Sigmoid colon (tissue), 7 donors: Measurements from ENCODE around the gene RAB3D. TPM values are rescaled to one million over a fixed set of nuclear protein-coding genes. Genes with fewer than 3 reads are reported as not detected.
"Not testable (repeated sequence)": the region's sequence is repeated elsewhere in the genome, so short reads cannot be mapped to it uniquely, and the experiment has no call there.

Source experiments
- DNase-seq: peaks from one replicate; pipeline ENCODE4 v3.0.0-alpha.2; 2019
- H3K27ac ChIP-seq, 4 donors: fragments of 200-600 bp; sonication (generic); one replicate each; pipeline ENCODE4 v1.5.1; 2016 to 2019; ENCODE audit warnings: mild to moderate bottlenecking in 1 of 4
- H3K27me3 ChIP-seq, 3 donors: fragments of 200-600 bp; sonication (generic); one replicate each; pipeline ENCODE4 v1.5.1; 2019; ENCODE audit warnings: mild to moderate bottlenecking in 1 of 3
- H3K36me3 ChIP-seq, 4 donors: fragments of 200-600 bp; sonication (generic); one replicate each; pipeline ENCODE4 v1.5.1; 2016 to 2019
- H3K4me1 ChIP-seq, 4 donors: fragments of 200-600 bp; sonication (generic); one replicate each; pipeline ENCODE4 v1.5.1; 2017 to 2019
- H3K4me3 ChIP-seq, 4 donors: fragments of 200-600 bp; sonication (generic); one replicate each; pipeline ENCODE4 v1.5.1; 2017 to 2019; ENCODE audit warnings: mild to moderate bottlenecking in 2 of 4, moderate library complexity in 1 of 4
- H3K9me3 ChIP-seq, 4 donors: fragments of 200-600 bp in 3 of 4; sonication (generic) in 3 of 4; one replicate each; pipeline versions ENCODE4 v1.5.1 to v1.6.1; 2013 to 2019
- CTCF ChIP-seq, 4 experiments: fragments of 450-650 bp in 3 of 4; fragments of 200-600 bp in 1 of 4; IDR thresholded peaks; one replicate each; pipeline ENCODE4 v1.5.1; 2016 to 2019; ENCODE audit warnings: antibody characterized with exemption in 4 of 4, mild to moderate bottlenecking in 3 of 4, moderate library complexity in 2 of 4
- EP300 ChIP-seq, 4 donors: sonication (generic); formaldehyde crosslinking; IDR thresholded peaks; one replicate each; pipeline ENCODE4 v1.6.1; 2017; ENCODE audit warnings: antibody characterized with exemption in 4 of 4
- POLR2A ChIP-seq, 2 donors: fragments of 450-650 bp; IDR thresholded peaks; one replicate each; pipeline ENCODE4 v1.6.1; 2016; ENCODE audit warnings: antibody characterized with exemption in 2 of 2, mild to moderate bottlenecking in 2 of 2, moderate library complexity in 2 of 2
- POLR2AphosphoS5 ChIP-seq, 4 donors: sonication (generic); formaldehyde crosslinking; IDR thresholded peaks; one replicate each; pipeline ENCODE4 v1.6.1; 2017; ENCODE audit warnings: antibody characterized with exemption in 4 of 4
- WGBS, 2 donors: extraction: QIAGEN DNeasy Blood & Tissue Kit; methylation state at CpG; one replicate each; pipeline ENCODE4 v1.1.7; 2013; 5-methylcytosine and 5-hydroxymethylcytosine counted together
- intact Hi-C: fragments of 100-400 bp; cut with DNase I; formaldehyde crosslinking; loops from one replicate; pipeline ENCODE4 v1.15.1; 2023
- polyA plus RNA-seq, 3 donors: library from polyadenylated mRNA; stranded (reverse); fragments of 200-250 nt; gene quantifications; one replicate each; pipeline ENCODE4 v1.2.3, GENCODE V29; 2013
- total RNA-seq, 4 donors: library from RNA; depleted of rRNA; stranded (reverse); fragments of >200 nt; gene quantifications; one replicate each; pipeline ENCODE4 v1.1.0, GENCODE V29; 2016
- donor health status: healthy with polysubstance abuse.
- donor health status: Bipolar disorder and iron deficiency.
- donor health status: healthy.

RAB3D gene
- total and polyA plus RNA-seq, 7 donors: 6.6 to 27.7 (median 16.0) TPM

- H3K27ac ChIP-seq: peak overlapping the region; percentile 84 to 94 (median 92)
- no peaks in the 10 kb centered on the region for H3K27me3 ChIP-seq
- peaks cover 0 to 34% (median 30%) of the 10 kb centered on the region in 4 donors for H3K4me1 ChIP-seq
- DNase-seq: no peak
- 76% methylated on average over 7 of the region's 7 CpGs for WGBS, 2 donors
- H3K36me3 ChIP-seq: peaks cover 0 to 4% (median 2%) of the 10 kb centered on the region in 4 donors
- TF ChIP-seq EP300 (IDR thresholded peaks at IDR 0.05) (no peak), POLR2A (IDR thresholded peaks at IDR 0.05) (no peak), POLR2AphosphoS5 (IDR thresholded peaks at IDR 0.05) (no peak), CTCF (IDR thresholded peaks at IDR 0.05) (no peak)
- no peak overlapping the region for H3K4me3 ChIP-seq
- no peaks in the 10 kb centered on the region for H3K9me3 ChIP-seq
- intact Hi-C loops: no loop called here
Measured at GRCh38 chr19:11347546-11348039, 8.1 kb upstream of the RAB3D start.

DNA sequence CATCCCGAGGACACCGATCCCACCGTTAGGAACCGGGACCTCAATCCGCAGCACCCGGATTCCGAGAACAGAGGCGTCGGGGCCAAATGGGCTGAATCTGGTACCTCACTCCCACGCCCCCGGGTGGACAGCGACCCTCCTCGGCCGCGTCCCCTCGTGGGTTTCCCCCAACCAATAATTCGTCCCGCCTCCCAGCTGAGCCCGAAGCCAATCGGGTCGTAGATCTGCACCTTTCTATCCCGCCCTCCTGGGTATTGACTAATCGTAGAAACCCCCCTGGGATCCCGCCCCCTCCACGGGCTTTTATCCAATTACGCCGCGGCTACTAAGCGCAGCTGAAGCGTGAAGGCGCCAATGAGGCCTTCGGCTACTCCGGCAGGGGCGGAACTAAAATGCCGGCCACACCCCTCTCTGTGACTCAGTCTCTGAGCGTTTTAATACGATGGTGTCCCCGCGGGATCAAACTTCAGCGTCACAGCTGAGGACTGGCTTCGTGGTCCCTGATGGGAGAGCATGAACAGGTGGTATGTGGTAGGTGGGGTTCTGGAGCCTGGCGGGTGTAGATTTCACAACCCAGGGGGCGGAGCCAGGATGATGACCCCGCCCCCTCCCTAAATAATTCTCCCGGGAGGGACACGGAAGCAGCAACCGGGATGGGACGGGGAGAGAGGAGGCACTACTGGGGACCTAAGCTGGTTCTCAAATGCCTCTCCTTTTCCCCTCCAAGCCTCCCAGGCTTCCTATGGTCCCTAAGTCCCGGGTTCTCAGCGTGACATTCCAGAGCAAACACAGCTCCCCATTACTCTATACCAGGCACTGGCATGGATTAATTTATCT is 6.9 kb upstream of the RAB3D start, which contains the start of the genes CCDC159 and TMEM205:
CCDC159 (plus strand) TSS at position 416 of the 837 bp plus-strand sequence; CDS start at position 504, 88 bp downstream.
TMEM205 (minus strand) TSS at position 165 of the 837 bp plus-strand sequence. CDS start 649 bp downstream, outside the sequence.
- WGBS, 2 donors: 0 to 1% methylated on average over 50 of the region's 50 CpGs
- H3K4me1 ChIP-seq: peaks cover 0 to 34% (median 30%) of the 10 kb centered on the region in 4 donors
- intact Hi-C loops: no loop called here
- peak in 2 of 4 donors; percentile 24 to 65 for TF ChIP-seq EP300 (IDR thresholded peaks at IDR 0.05)
- TF ChIP-seq POLR2AphosphoS5 (IDR thresholded peaks at IDR 0.05): peak; percentile 93 to 94 (median 93)
- TF ChIP-seq POLR2A (IDR thresholded peaks at IDR 0.05): peak; percentile 79 to 80
- no peak for TF ChIP-seq CTCF (IDR thresholded peaks at IDR 0.05)
- DNase-seq: peak; percentile 100
- H3K4me3 ChIP-seq: peak within 1 kb of the TSS; percentile 58 to 82 (median 74)
- peak within 1 kb of the TSS; percentile 84 to 94 (median 92) for H3K27ac ChIP-seq
- no peaks in the 10 kb centered on the region for H3K27me3 ChIP-seq
- H3K36me3 ChIP-seq: peaks cover 0 to 14% (median 3%) of the 10 kb centered on the region in 4 donors
- H3K9me3 ChIP-seq: no peaks in the 10 kb centered on the region

- Histone ChIP-seq H3K27ac (peak overlapping the region; percentile 84 to 94 (median 92)), H3K27me3 (no peaks in the 10 kb centered on the region), H3K36me3 (peaks cover 0 to 16% (median 3%) of the 10 kb centered on the region in 4 donors), H3K9me3 (no peaks in the 10 kb centered on the region), H3K4me1 (peaks cover 0 to 34% (median 31%) of the 10 kb centered on the region in 4 donors), H3K4me3 (peak overlapping the region; percentile 58 to 82 (median 74))
- DNase-seq: no peak
- no peak for TF ChIP-seq POLR2A (IDR thresholded peaks at IDR 0.05)
- no peak for TF ChIP-seq CTCF (IDR thresholded peaks at IDR 0.05)
- no peak for TF ChIP-seq POLR2AphosphoS5 (IDR thresholded peaks at IDR 0.05)
- TF ChIP-seq EP300 (IDR thresholded peaks at IDR 0.05): no peak
- 34 to 55% methylated on average over 15 of the region's 15 CpGs for WGBS, 2 donors
- intact Hi-C loops: loop anchor here (2.0 kb wide), 1 partner anchor 30 kb away; the partner anchor contains the start of gene SWSAP1
Measured at GRCh38 chr19:11345122-11345803, 5.8 kb upstream of the RAB3D start.

GRCh38 chr19:11342429-11342828 is 3.0 kb upstream of the RAB3D start:
- Histone ChIP-seq H3K4me1 (peaks cover 0 to 54% (median 52%) of the 10 kb centered on the region in 4 donors), H3K4me3 (no peak overlapping the region), H3K9me3 (no peaks in the 10 kb centered on the region), H3K27me3 (no peaks in the 10 kb centered on the region), H3K27ac (peak overlapping the region in 1 of 4 donors; percentile 84), H3K36me3 (peaks cover 0 to 17% (median 3%) of the 10 kb centered on the region in 4 donors)
- TF ChIP-seq POLR2A (IDR thresholded peaks at IDR 0.05) (no peak), EP300 (IDR thresholded peaks at IDR 0.05) (no peak), POLR2AphosphoS5 (IDR thresholded peaks at IDR 0.05) (no peak), CTCF (IDR thresholded peaks at IDR 0.05) (no peak)
- 95% methylated on average over 3 of the region's 3 CpGs for WGBS, 2 donors
- no peak for DNase-seq
- intact Hi-C loops: no loop called here

DNA sequence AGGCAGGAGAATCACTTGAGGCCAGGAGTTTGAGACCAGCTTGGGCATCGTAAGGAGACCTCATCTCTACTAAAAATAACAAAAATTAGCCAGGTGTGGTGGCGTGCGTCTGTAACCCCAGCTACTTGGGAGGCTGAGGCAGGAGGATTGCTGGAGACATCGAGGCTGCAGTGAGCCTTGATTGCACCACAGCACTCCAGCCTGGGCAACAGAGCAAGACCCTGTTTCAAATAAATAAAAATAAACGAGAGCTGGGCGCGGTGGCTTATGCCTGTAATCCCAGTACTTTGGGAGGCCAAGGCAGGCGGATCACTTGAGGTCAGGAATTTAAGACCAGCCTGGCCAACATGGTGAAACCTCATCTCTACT is 626 bp upstream of the RAB3D start:
- H3K27me3 ChIP-seq, H3K9me3 ChIP-seq, intact Hi-C loops, DNase-seq: not testable (repeated sequence)
- WGBS, 2 donors: 72 to 84% methylated on average over 8 of the region's 8 CpGs
- peaks cover 0 to 40% (median 14%) of the 10 kb centered on the region in 4 donors for H3K36me3 ChIP-seq
- H3K4me1 ChIP-seq: peaks cover 0 to 41% (median 38%) of the 10 kb centered on the region in 4 donors
- H3K27ac ChIP-seq: peak overlapping the region; percentile 78 to 90 (median 87)
- peak overlapping the region in 3 of 4 donors; percentile 80 to 92 (median 85) for H3K4me3 ChIP-seq
